GM12891 (cell line): Measurements from ENCODE around the gene RHOBTB1.

ENCODE experiments used
- DNase-seq: peaks from one replicate; pipeline ENCODE4 v3.0.0; 2011; ENCODE audit warnings: low spot score; ENCODE audit not compliant: insufficient read length
- FAIRE-seq: peaks from 2 replicates; lab custom pipeline; 2011; peaks lifted over from hg19 to GRCh38; lab: Jason Lieb, UNC
- PAX5 ChIP-seq: IDR thresholded peaks from 2 replicates; pipeline ENCODE4 v1.6.1; 2011; ENCODE audit warnings: low read length, moderate library complexity, mild to moderate bottlenecking; ENCODE audit not compliant: insufficient read depth, severe bottlenecking
- POLR2A ChIP-seq: IDR thresholded peaks from 2 replicates; pipeline ENCODE4 v1.6.1; 2011; ENCODE audit warnings: low read depth, low read length, control low read depth
- POLR2AphosphoS5 ChIP-seq: IDR thresholded peaks from 2 replicates; pipeline ENCODE4 v1.6.1; 2011; ENCODE audit warnings: low read depth, low read length, control low read depth
- POU2F2 ChIP-seq: IDR thresholded peaks from 2 replicates; pipeline ENCODE4 v1.6.1; 2011; ENCODE audit warnings: low read depth, mild to moderate bottlenecking, control low read depth, low read length, moderate library complexity
- SPI1 ChIP-seq: IDR thresholded peaks from 2 replicates; pipeline ENCODE4 v1.6.1; 2011; ENCODE audit warnings: low read depth, low read length, control low read depth
- TAF1 ChIP-seq: IDR thresholded peaks from 2 replicates; pipeline ENCODE4 v1.6.1; 2011; ENCODE audit warnings: low read depth, low read length, control low read depth

RHOBTB1 gene

GRCh38 chr10:60896033-60896432 is 48.0 kb downstream of the RHOBTB1 start:
- DNase-seq: no peak
- TF ChIP-seq POLR2A (no peak), SPI1 (no peak), POLR2AphosphoS5 (no peak)
- FAIRE-seq: no peak

DNA sequence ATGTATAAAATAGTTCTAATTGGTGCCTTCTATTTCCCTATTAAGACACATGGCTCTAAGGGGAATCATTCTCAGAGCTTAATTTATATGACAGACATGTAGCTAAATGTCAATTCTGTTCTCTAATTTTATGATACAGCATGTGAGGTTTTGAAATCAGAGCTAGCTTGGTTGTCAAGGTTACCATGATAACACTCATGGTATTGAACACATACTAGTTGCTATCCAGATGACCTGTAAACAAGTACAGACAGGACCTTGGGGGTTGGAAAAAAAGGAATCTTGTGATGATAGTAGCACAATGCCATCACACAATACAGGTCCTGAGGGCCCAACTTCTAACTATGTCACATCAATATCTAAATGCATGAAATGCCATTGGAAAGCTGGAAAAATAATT is 49.2 kb downstream of the RHOBTB1 start:
- DNase-seq (no peak), FAIRE-seq (no peak)
- TF ChIP-seq POU2F2 (no peak), SPI1 (no peak), TAF1 (no peak), POLR2AphosphoS5 (no peak), POLR2A (no peak), PAX5 (no peak)

DNA sequence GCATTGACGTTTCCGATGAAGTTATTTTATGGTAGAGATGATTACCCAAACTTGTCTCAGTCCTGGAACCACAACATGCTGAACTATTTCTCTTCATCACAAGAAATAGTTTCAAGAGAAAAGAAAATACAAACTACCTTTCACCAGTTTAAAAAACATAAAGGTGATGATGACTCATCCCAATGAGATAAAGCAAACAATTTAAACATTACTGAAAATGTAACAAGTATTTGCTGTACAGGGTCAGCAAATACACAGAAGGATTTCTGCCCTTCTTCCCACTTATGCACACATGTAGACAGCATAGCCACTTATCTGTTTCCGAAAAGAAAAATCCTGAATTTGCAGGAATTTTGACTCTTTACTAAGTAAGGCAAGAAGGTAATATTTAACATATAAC is 50.8 kb downstream of the RHOBTB1 start:
- no peak for TF ChIP-seq POU2F2
- TF ChIP-seq PAX5: no peak
- TF ChIP-seq POLR2AphosphoS5: no peak
- FAIRE-seq: no peak
- DNase-seq: no peak

- FAIRE-seq (no peak), DNase-seq (no peak)
- no peak for TF ChIP-seq TAF1
- no peak for TF ChIP-seq PAX5
- no peak for TF ChIP-seq POLR2AphosphoS5
- TF ChIP-seq SPI1: no peak
- no peak for TF ChIP-seq POU2F2
- no peak for TF ChIP-seq POLR2A
Measured at GRCh38 chr10:60892571-60892970, 51.4 kb downstream of the RHOBTB1 start.

DNA sequence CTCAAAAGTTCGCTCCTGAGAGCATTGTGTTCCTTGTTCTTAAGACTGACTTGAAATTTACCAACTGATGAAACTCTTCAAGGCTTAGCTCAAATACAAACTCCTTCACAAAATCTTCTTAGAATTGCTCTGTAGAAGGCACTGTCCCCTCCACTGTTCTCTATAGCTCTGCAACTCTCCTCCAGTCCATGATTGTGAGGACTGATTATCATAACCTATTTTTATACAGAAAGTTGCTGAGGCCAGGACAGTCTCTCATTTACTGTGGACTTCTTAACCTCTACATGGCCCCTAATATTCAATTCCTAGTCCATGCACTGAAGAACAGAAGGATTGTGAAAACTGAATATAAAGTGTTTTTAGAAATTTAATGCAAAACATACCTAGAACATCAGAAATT is 53.2 kb downstream of the RHOBTB1 start:
- TF ChIP-seq TAF1: no peak
- TF ChIP-seq POLR2AphosphoS5: no peak
- TF ChIP-seq PAX5: no peak
- no peak for TF ChIP-seq POLR2A
- TF ChIP-seq SPI1: no peak
- no peak for TF ChIP-seq POU2F2
- no peak for DNase-seq
- FAIRE-seq: no peak

- TF ChIP-seq POU2F2 (no peak), POLR2AphosphoS5 (no peak), PAX5 (no peak), SPI1 (no peak), POLR2A (no peak), TAF1 (no peak)
- DNase-seq (peak; percentile 3), FAIRE-seq (no peak)
Measured at GRCh38 chr10:60883187-60883586, 60.8 kb downstream of the RHOBTB1 start.

DNA sequence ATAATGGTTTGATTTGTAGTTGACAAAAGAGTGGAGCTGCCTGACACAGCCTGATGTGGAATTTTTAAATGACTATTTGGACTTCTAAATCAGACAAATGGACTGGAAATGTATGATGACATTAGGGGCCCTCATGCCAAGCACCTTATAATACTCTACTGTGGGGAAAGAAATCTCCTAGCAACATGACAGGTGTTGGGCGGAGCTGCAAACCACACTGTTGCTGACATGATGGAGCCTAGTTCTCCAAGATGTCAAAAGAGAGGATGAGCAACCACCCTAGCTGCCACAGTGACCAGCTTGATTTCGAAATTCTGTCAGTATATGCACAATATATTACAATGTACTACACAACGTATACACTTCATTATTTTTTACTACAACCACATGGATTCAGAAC is 65.8 kb downstream of the RHOBTB1 start:
- no peak for DNase-seq
- FAIRE-seq: no peak
- TF ChIP-seq POU2F2 (no peak), TAF1 (no peak), POLR2A (no peak), POLR2AphosphoS5 (no peak), PAX5 (no peak), SPI1 (no peak)

DNA sequence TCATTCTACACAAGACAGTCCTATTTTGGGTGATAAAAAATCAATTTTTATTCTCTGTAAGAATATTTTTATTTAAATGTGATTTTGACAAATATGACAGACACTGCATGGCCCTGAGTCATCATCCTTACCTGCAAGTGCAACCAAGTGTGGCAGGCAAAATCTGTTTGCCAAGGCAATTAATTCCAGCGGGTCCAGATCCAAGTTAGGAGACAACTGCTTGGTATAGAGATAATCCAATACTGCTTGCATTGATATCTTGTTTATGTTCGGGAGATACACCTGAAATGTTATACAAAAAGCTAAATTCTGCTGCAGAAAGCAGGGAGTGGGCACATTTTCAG is 66.2 kb downstream of the RHOBTB1 start:
- DNase-seq (no peak), FAIRE-seq (no peak)
- TF ChIP-seq POU2F2: no peak
- no peak for TF ChIP-seq POLR2A
- no peak for TF ChIP-seq POLR2AphosphoS5
- no peak for TF ChIP-seq PAX5
- no peak for TF ChIP-seq SPI1
- no peak for TF ChIP-seq TAF1

DNA sequence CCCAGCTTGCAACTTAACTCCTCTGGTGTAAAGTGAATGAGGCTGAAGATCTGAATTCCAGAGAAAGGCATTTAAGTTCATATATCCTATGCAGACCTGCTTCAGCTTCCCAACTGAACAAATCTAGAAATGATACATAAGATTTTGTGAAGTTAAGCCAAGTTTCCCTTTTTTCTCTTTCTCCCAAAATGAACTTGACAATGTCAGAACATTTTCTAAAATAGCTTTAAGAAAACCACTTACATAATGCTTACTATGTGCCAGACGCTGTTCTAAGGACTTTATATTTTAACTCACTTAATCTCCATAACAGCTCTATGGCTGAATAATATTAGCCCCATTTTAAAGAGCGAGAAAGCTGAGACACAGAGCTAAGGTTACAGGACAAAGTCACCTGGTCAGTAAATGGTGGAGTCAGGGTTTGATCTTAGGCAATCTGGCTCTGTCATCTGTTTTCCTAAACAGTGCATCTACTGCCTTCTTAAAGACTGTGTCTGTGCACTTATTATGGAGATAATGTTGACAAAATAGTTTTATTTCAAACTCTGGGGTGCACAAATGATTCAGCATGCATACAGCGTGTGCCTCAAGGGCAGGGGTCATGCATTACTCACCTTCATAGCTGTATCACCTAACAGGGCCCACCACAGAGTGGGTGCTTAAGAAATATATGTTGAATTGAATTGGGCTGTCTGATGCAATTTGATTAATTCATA is 66.8 kb downstream of the RHOBTB1 start:
- TF ChIP-seq PAX5 (no peak), POLR2A (no peak), TAF1 (no peak), POU2F2 (no peak), SPI1 (no peak), POLR2AphosphoS5 (no peak)
- no peak for DNase-seq
- no peak for FAIRE-seq

GRCh38 chr10:60873758-60874157 is 70.2 kb downstream of the RHOBTB1 start:
- DNase-seq (no peak), FAIRE-seq (no peak)
- TF ChIP-seq POLR2AphosphoS5 (no peak), TAF1 (no peak), SPI1 (no peak), POLR2A (no peak), POU2F2 (no peak), PAX5 (no peak)

DNA sequence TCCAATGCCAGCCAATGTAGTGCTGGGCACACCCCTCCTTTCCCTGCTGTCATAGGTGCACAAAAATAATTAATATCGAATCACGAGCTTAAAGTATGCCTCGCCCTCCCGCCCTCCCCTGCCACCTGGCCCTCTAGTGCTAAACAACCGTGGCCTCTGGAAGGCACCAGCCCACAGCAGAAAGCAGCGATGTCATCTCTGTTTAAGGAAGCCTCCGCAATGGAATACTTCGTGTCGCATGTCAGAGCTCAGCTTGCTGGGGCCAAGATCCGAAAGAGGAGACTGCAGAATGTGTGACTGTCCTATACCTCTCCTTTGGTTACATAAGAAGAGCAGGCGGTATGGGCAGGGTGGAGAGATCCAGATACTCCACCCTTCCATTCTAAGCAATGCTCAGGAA is 71.5 kb downstream of the RHOBTB1 start:
- TF ChIP-seq SPI1 (no peak), TAF1 (no peak), POLR2A (no peak), POLR2AphosphoS5 (no peak), PAX5 (no peak), POU2F2 (no peak)
- FAIRE-seq: no peak
- DNase-seq: no peak
